ENCODE data around the gene MVK. TPM values are rescaled to one million over a fixed set of nuclear protein-coding genes. Genes with fewer than 3 reads are reported as not detected.

The MVK gene
- total RNA-seq, 2 experiments from 2014 or later, result 20.3 to 21.8 TPM

- Mint-ChIP-seq H3K4me1 (no peaks in the 10 kb centered on the region), H3K27ac (no peak overlapping the region), H3K9me3 (no peaks in the 10 kb centered on the region), H3K36me3 (ENCODE audit: low read depth) (no peaks in the 10 kb centered on the region), H3K27me3 (no peaks in the 10 kb centered on the region), H3K4me3 (no peak overlapping the region)
- no peak for DNase-seq
- POLR2A ChIA-PET, result no interaction called here
- CTCF ChIA-PET, result interaction anchor here (1.6 kb wide), 1 partner anchor 23 kb away, joined by 5 read pairs; no protein-coding TSS in a partner anchor
Measured at GRCh38 chr12:109537136-109537535, 36.5 kb upstream of the MVK start.

GRCh38 chr12:109538191-109538863, 35.3 kb upstream of the MVK start:
- CTCF ChIA-PET, result interaction anchor here (0.5 to 1.6 kb wide), 2 partner anchors 22 to 311 kb away, joined by 3 to 5 read pairs; no protein-coding TSS in a partner anchor
- POLR2A ChIA-PET, result no interaction called here
- no peak overlapping the region for H3K4me3 Mint-ChIP-seq
- H3K9me3 Mint-ChIP-seq, result no peaks in the 10 kb centered on the region
- H3K27me3 Mint-ChIP-seq, result no peaks in the 10 kb centered on the region
- H3K36me3 Mint-ChIP-seq (ENCODE audit: low read depth), result no peaks in the 10 kb centered on the region
- H3K4me1 Mint-ChIP-seq, result no peaks in the 10 kb centered on the region
- DNase-seq, result no peak
- H3K27ac Mint-ChIP-seq, result no peak overlapping the region

GRCh38 chr12:109539508-109539907, 34.1 kb upstream of the MVK start:
- H3K27ac Mint-ChIP-seq, result no peak overlapping the region
- DNase-seq, result no peak
- no peaks in the 10 kb centered on the region for H3K27me3 Mint-ChIP-seq
- ChIA-PET CTCF (interaction anchor here (1.1 kb wide), 1 partner anchor 13 kb away, joined by 3 read pairs; no protein-coding TSS in a partner anchor), POLR2A (no interaction called here)
- peaks cover 4% of the 10 kb centered on the region for H3K4me1 Mint-ChIP-seq
- no peaks in the 10 kb centered on the region for H3K36me3 Mint-ChIP-seq (ENCODE audit: low read depth)
- no peaks in the 10 kb centered on the region for H3K9me3 Mint-ChIP-seq
- no peak overlapping the region for H3K4me3 Mint-ChIP-seq

- CTCF ChIA-PET, result interaction anchor here (1.0 to 1.5 kb wide), 2 partner anchors 23 to 131 kb away, joined by 3 read pairs; no protein-coding TSS in a partner anchor
- no peak overlapping the region for H3K4me3 Mint-ChIP-seq
Measured at GRCh38 chr12:109540526-109541412, 32.8 kb upstream of the MVK start.

GRCh38 chr12:109541413-109541726, 32.2 kb upstream of the MVK start:
- Mint-ChIP-seq H3K4me1 (peaks cover 15% of the 10 kb centered on the region), H3K9me3 (no peaks in the 10 kb centered on the region), H3K27ac (no peak overlapping the region), H3K27me3 (peaks cover 2% of the 10 kb centered on the region), H3K4me3 (no peak overlapping the region), H3K36me3 (ENCODE audit: low read depth) (no peaks in the 10 kb centered on the region)
- ChIA-PET POLR2A (no interaction called here), CTCF (interaction anchor here (1.0 to 1.5 kb wide), 2 partner anchors 22 to 130 kb away, joined by 3 read pairs; no protein-coding TSS in a partner anchor)
- no peak for DNase-seq

More at GRCh38 chr12:109540526-109541412, 32.8 kb upstream of the MVK start:
- Mint-ChIP-seq H3K27me3 (peaks cover 2% of the 10 kb centered on the region), H3K4me1 (peaks cover 15% of the 10 kb centered on the region), H3K36me3 (ENCODE audit: low read depth) (no peaks in the 10 kb centered on the region), H3K27ac (no peak overlapping the region), H3K9me3 (no peaks in the 10 kb centered on the region)
- POLR2A ChIA-PET, result no interaction called here
- DNase-seq, result no peak

GRCh38 chr12:109542014-109542413, 31.6 kb upstream of the MVK start:
- Mint-ChIP-seq H3K4me3 (no peak overlapping the region), H3K27ac (no peak overlapping the region), H3K4me1 (peaks cover 15% of the 10 kb centered on the region), H3K36me3 (ENCODE audit: low read depth) (no peaks in the 10 kb centered on the region), H3K27me3 (peaks cover 5% of the 10 kb centered on the region), H3K9me3 (no peaks in the 10 kb centered on the region)
- DNase-seq, result no peak
- POLR2A ChIA-PET, result no interaction called here
- CTCF ChIA-PET, result no interaction called here

GRCh38 chr12:109542876-109543275, 30.7 kb upstream of the MVK start:
- H3K36me3 Mint-ChIP-seq (ENCODE audit: low read depth), result no peaks in the 10 kb centered on the region
- H3K4me3 Mint-ChIP-seq, result no peak overlapping the region
- H3K4me1 Mint-ChIP-seq, result peaks cover 15% of the 10 kb centered on the region
- H3K27me3 Mint-ChIP-seq, result peaks cover 14% of the 10 kb centered on the region
- CTCF ChIA-PET, result interaction anchor here (1.1 kb wide), 1 partner anchor 30 kb away, joined by 3 read pairs; the partner anchor contains the start of genes MMAB and MVK
- POLR2A ChIA-PET, result interaction anchor here (0.7 kb wide), 1 partner anchor 153 kb away, joined by 3 read pairs; no protein-coding TSS in a partner anchor
- no peaks in the 10 kb centered on the region for H3K9me3 Mint-ChIP-seq
- DNase-seq, result no peak
- no peak overlapping the region for H3K27ac Mint-ChIP-seq

- CTCF ChIA-PET, result no interaction called here
- DNase-seq, result peak; percentile 39
Measured at GRCh38 chr12:109544955-109545531, 28.6 kb upstream of the MVK start.

GRCh38 chr12:109545826-109546225, 27.8 kb upstream of the MVK start:
- Mint-ChIP-seq H3K36me3 (ENCODE audit: low read depth) (no peaks in the 10 kb centered on the region), H3K27ac (no peak overlapping the region), H3K9me3 (no peaks in the 10 kb centered on the region), H3K4me3 (no peak overlapping the region), H3K27me3 (peaks cover 27% of the 10 kb centered on the region), H3K4me1 (peaks cover 25% of the 10 kb centered on the region)
- CTCF ChIA-PET, result no interaction called here
- DNase-seq, result no peak
- POLR2A ChIA-PET, result no interaction called here

More at GRCh38 chr12:109544955-109545531, 28.6 kb upstream of the MVK start:
- H3K4me3 Mint-ChIP-seq, result no peak overlapping the region
- H3K36me3 Mint-ChIP-seq (ENCODE audit: low read depth), result no peaks in the 10 kb centered on the region
- H3K4me1 Mint-ChIP-seq, result peaks cover 25% of the 10 kb centered on the region
- H3K9me3 Mint-ChIP-seq, result no peaks in the 10 kb centered on the region
- H3K27ac Mint-ChIP-seq, result peak overlapping the region; percentile 79
- POLR2A ChIA-PET, result no interaction called here
- peaks cover 26% of the 10 kb centered on the region for H3K27me3 Mint-ChIP-seq

GRCh38 chr12:109547286-109547685, 26.3 kb upstream of the MVK start:
- H3K9me3 Mint-ChIP-seq, result no peaks in the 10 kb centered on the region
- H3K27me3 Mint-ChIP-seq, result peaks cover 27% of the 10 kb centered on the region
- no peak for DNase-seq
- H3K4me1 Mint-ChIP-seq, result peaks cover 25% of the 10 kb centered on the region
- CTCF ChIA-PET, result interaction anchor here (1.0 kb wide), 1 partner anchor 13 kb away, joined by 3 read pairs; no protein-coding TSS in a partner anchor
- H3K4me3 Mint-ChIP-seq, result no peak overlapping the region
- POLR2A ChIA-PET, result no interaction called here
- H3K27ac Mint-ChIP-seq, result peak overlapping the region; percentile 77
- H3K36me3 Mint-ChIP-seq (ENCODE audit: low read depth), result no peaks in the 10 kb centered on the region

- ChIA-PET POLR2A (no interaction called here), CTCF (no interaction called here)
- H3K4me3 Mint-ChIP-seq, result no peak overlapping the region
- H3K4me1 Mint-ChIP-seq, result peaks cover 28% of the 10 kb centered on the region
- H3K27ac Mint-ChIP-seq, result no peak overlapping the region
- DNase-seq, result no peak
- no peaks in the 10 kb centered on the region for H3K36me3 Mint-ChIP-seq (ENCODE audit: low read depth)
- H3K27me3 Mint-ChIP-seq, result peaks cover 27% of the 10 kb centered on the region
- no peaks in the 10 kb centered on the region for H3K9me3 Mint-ChIP-seq
Measured at GRCh38 chr12:109548258-109548657, 25.3 kb upstream of the MVK start.

- Mint-ChIP-seq H3K9me3 (no peaks in the 10 kb centered on the region), H3K36me3 (ENCODE audit: low read depth) (no peaks in the 10 kb centered on the region), H3K4me1 (peaks cover 22% of the 10 kb centered on the region), H3K27ac (no peak overlapping the region), H3K4me3 (no peak overlapping the region), H3K27me3 (peaks cover 27% of the 10 kb centered on the region)
- ChIA-PET POLR2A (no interaction called here), CTCF (interaction anchor here (0.6 to 0.7 kb wide), 2 partner anchors 172 to 1768 kb away, joined by 3 read pairs; no protein-coding TSS in a partner anchor)
- DNase-seq, result no peak
Measured at GRCh38 chr12:109549613-109550270, 23.9 kb upstream of the MVK start.
